ENCODE data around the gene TSSK1B. TPM values are rescaled to one million over a fixed set of nuclear protein-coding genes. Genes with fewer than 3 reads are reported as not detected.

Gene TSSK1B
- total and polyA plus RNA-seq, 2 of the 8 experiments (the other 6 are each of a cell fraction or from before 2014, with no cell fraction given) = 0.05 TPM; not detected in 1

DNA sequence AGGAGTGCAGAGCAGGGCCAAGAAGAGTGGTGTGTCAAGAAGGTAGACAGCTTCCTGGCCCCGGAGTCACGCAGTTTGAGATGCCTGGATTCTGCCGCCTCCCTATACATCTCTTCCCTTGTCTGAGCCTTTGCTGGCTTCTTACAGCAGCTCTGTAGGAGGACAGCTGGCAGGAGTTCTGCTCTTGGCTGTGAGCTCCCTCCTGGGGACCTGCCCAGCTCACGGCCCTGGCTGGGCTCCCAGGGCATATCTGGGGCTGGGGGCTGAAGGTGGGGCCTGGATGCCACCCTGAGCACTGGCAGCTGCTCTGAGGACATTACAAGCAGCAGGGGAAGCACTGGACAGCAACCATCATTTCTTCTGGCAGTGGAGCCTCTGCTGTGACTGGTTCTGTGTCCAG is 786 bp upstream of the TSSK1B start (continued):
- no peak for TF ChIP-seq MAFK (IDR thresholded peaks at IDR 0.05; ENCODE audit: low read depth, low read length)
- no peak for TF ChIP-seq RAD21 (IDR thresholded peaks at IDR 0.05 in 1 of 2, conservative IDR thresholded peaks at IDR 0.05 in 1 of 2; ENCODE audit: low read depth in 2 of 2, low read length in 2 of 2)
- no peak for TF ChIP-seq HDAC2 (IDR thresholded peaks at IDR 0.05; ENCODE audit: borderline replicate concordance in 1 of 2, low read depth in 2 of 2, low read length in 2 of 2)
- TF ChIP-seq YY1 (IDR thresholded peaks at IDR 0.05; ENCODE audit: low read depth, low read length) = no peak
- no peak for TF ChIP-seq CHD2 (IDR thresholded peaks at IDR 0.05; ENCODE audit: low read length)
- TF ChIP-seq JUND (IDR thresholded peaks at IDR 0.05; ENCODE audit: low read length) = no peak
